K562 (cell line): ENCODE measurements around the gene SCN1A. TPM values are rescaled to one million over a fixed set of nuclear protein-coding genes. Genes with fewer than 3 reads are reported as not detected.

ENCODE experiments used
- ATAC-seq: fragments of 200-7000 bp; cut with Tn5 transposase; 3 replicates; pipeline ENCODE4 v1.9.1; 2020; ENCODE audit warnings: moderate library complexity
- BruUV-seq: library from RNA; stranded (reverse); fragments of 400-500 nt; replicated peaks from 2 replicates; lab custom pipeline; 2021; lab: Mats Ljungman, UMichigan
- CTCF ChIA-PET: fragments of 300-600 bp; formaldehyde crosslinking; extraction: SDS; loops from one replicate; lab custom pipeline; 2021; ENCODE audit warnings: low intra/inter-chr PET ratio; lab: Yijun Ruan, JAX
- POLR2A ChIA-PET: fragments of 300-600, 350-650 bp; sonication (Branson Sonifier 250); formaldehyde crosslinking; extraction: SDS; loops from one replicate; lab custom pipeline; 2021; ENCODE audit warnings: antibody characterized with exemption, inconsistent platforms; lab: Yijun Ruan, JAX
- DNase-seq, 4 experiments: peaks; one replicate each; pipeline versions ENCODE4 v3.0.0 to v3.0.0-alpha.2; 2011 to 2018; ENCODE audit warnings: low spot score in 3 of 4, mixed read lengths in 3 of 4; ENCODE audit errors: extremely low read depth in 1 of 4
- FAIRE-seq: peaks from 2 replicates; lab custom pipeline; 2011; peaks lifted over from hg19 to GRCh38; lab: Jason Lieb, UNC
- H2AFZ ChIP-seq: 2 replicates; pipeline ENCODE4 v1.6.0; 2011; ENCODE audit warnings: low read depth, low read length, control low read depth, inconsistent platforms
- H3K27ac ChIP-seq: fragments of 200-600 bp; 3 replicates; pipeline ENCODE4 v1.8.0; 2011; ENCODE audit warnings: low read depth, mild to moderate bottlenecking, control low read depth, inconsistent platforms, low read length, moderate library complexity, mixed read lengths; ENCODE audit errors: extremely low read depth
- H3K27me3 ChIP-seq, 2 experiments: fragments of 300-600 bp in 1 of 2; 2 replicates in 1 of 2; 3 replicates in 1 of 2; pipeline versions ENCODE4 v1.6.0 to v1.8.0; 2011; ENCODE audit warnings: inconsistent platforms in 2 of 2, low read length in 2 of 2, mild to moderate bottlenecking in 1 of 2, mixed read lengths in 1 of 2, moderate library complexity in 1 of 2; ENCODE audit not compliant: control insufficient read depth in 2 of 2, insufficient read depth in 2 of 2
- H3K36me3 ChIP-seq: fragments of 300-600 bp; 3 replicates; pipeline ENCODE4 v1.8.0; 2011; ENCODE audit warnings: mild to moderate bottlenecking, low read length, inconsistent platforms; ENCODE audit not compliant: control insufficient read depth, insufficient read depth
- H3K4me1 ChIP-seq, 2 experiments: fragments of 200-600 bp in 1 of 2; replicated peaks in 1 of 2; 2 replicates in 1 of 2; 3 replicates in 1 of 2; pipeline versions ENCODE4 v1.5.1 to v1.8.0; 2011; ENCODE audit warnings: inconsistent platforms in 2 of 2, low read length in 2 of 2, mild to moderate bottlenecking in 1 of 2, mixed read lengths in 1 of 2, moderate library complexity in 1 of 2; ENCODE audit not compliant: control insufficient read depth in 2 of 2, insufficient read depth in 2 of 2
- H3K4me2 ChIP-seq: 2 replicates; pipeline ENCODE4 v1.6.1; 2011; ENCODE audit warnings: low read length, control low read depth, inconsistent platforms, mixed read lengths; ENCODE audit not compliant: insufficient read depth
- H3K4me3 ChIP-seq: fragments of 200-600 bp; sonication (generic), shearing (Covaris generic); 2 replicates; pipeline ENCODE4 v1.5.1; 2016; ENCODE audit warnings: control low read depth, inconsistent platforms
- H3K79me2 ChIP-seq: fragments of 200-600 bp; 3 replicates; pipeline ENCODE4 v1.8.0; 2011; ENCODE audit warnings: low read length, inconsistent platforms; ENCODE audit not compliant: control insufficient read depth, insufficient read depth
- H3K9ac ChIP-seq, 2 experiments: 2 replicates each; pipeline versions ENCODE4 v1.6.0 to v1.6.1; 2011; ENCODE audit warnings: low read depth in 2 of 2, low read length in 2 of 2, control low read depth in 1 of 2, inconsistent platforms in 1 of 2, mild to moderate bottlenecking in 1 of 2, mixed read lengths in 1 of 2; ENCODE audit not compliant: insufficient read depth in 1 of 2
- H3K9me1 ChIP-seq: one replicate; pipeline ENCODE4 v1.6.0; 2011; ENCODE audit warnings: inconsistent platforms, mild to moderate bottlenecking, low read length, moderate library complexity; ENCODE audit not compliant: control insufficient read depth, insufficient read depth
- H3K9me3 ChIP-seq: replicated peaks from 2 replicates; pipeline ENCODE4 v1.5.1; 2011; ENCODE audit warnings: low read depth, low read length, inconsistent platforms; ENCODE audit not compliant: control insufficient read depth, insufficient read depth
- H4K20me1 ChIP-seq: replicated peaks from 2 replicates; pipeline ENCODE4 v1.6.1; 2011; ENCODE audit warnings: low read length, inconsistent platforms, mixed read lengths; ENCODE audit not compliant: control insufficient read depth, insufficient read depth
- C11orf30 ChIP-seq: fragments of 450-650 bp; IDR thresholded peaks from 2 replicates; pipeline ENCODE4 v1.6.1; 2016; ENCODE audit warnings: low read depth, mild to moderate bottlenecking
- CEBPB ChIP-seq: fragments of 450-650 bp; IDR thresholded peaks from 2 replicates; pipeline ENCODE4 v1.6.1; 2016; ENCODE audit warnings: missing genetic modification characterization, missing compliant biosample characterization
- CEBPG ChIP-seq, 3 experiments: fragments of 200-800 bp in 1 of 3; sonication (Bioruptor generic) in 1 of 3; sonication (generic) in 1 of 3; formaldehyde crosslinking in 1 of 3; IDR thresholded peaks in 2 of 3; conservative IDR thresholded peaks in 1 of 3; 2 replicates each; pipeline versions ENCODE4 v1.6.1 to v1.8.0; 2016 to 2022; ENCODE audit warnings: missing compliant biosample characterization in 2 of 3, missing genetic modification characterization in 2 of 3, mild to moderate bottlenecking in 1 of 3, missing genetic modification reagents in 1 of 3
- DDX20 ChIP-seq: fragments of 450-650 bp; IDR thresholded peaks from 2 replicates; pipeline ENCODE4 v1.6.1; 2016; ENCODE audit warnings: missing genetic modification characterization, low read depth, mild to moderate bottlenecking, missing compliant biosample characterization, moderate library complexity
- ERF ChIP-seq: fragments of 450-650 bp; formaldehyde crosslinking; IDR thresholded peaks from 2 replicates; pipeline ENCODE4 v1.4.0; 2020; ENCODE audit warnings: mild to moderate bottlenecking, mixed read lengths
- MAFF ChIP-seq: IDR thresholded peaks from 2 replicates; pipeline ENCODE4 v1.6.1; 2012; ENCODE audit warnings: low read length, improper control_type of control experiment
- ZNF316 ChIP-seq: fragments of 450-650 bp; IDR thresholded peaks from 2 replicates; pipeline ENCODE4 v1.6.1; 2016
- WGBS: fragments of 100-300 bp; shearing (Covaris generic); methylation state at CpG from one replicate; pipeline ENCODE4 v1.1.6; 2016; ENCODE audit warnings: low coverage, mixed read lengths; ENCODE audit not compliant: insufficient coverage; ENCODE audit errors: missing lambda C conversion rate; 5-methylcytosine and 5-hydroxymethylcytosine counted together
- in situ Hi-C: fragments of 300-500 bp; cut with MboI; formaldehyde crosslinking; loops from 4 replicates; pipeline ENCODE4 v1.15.0; 2018; ENCODE audit warnings: inconsistent platforms, mixed read lengths
- intact Hi-C: fragments of 100-400 bp; cut with micrococcal nuclease; formaldehyde crosslinking; loops from 2 replicates; pipeline ENCODE4 v1.14.2; 2022
- polyA plus RNA-seq, 8 experiments: library from polyadenylated mRNA; depleted of rRNA in 4 of 8; stranded (reverse) in 5 of 8; unstranded in 3 of 8; fragments of >200 nt; fragmentation: Nextera tagmentation in 2 of 8; fragmentation: Illumina TruSeq in 1 of 8; extraction: Ambion mirVana in 2 of 8; extraction: Trizol in 1 of 8; gene quantifications; 2 replicates each; pipeline versions ENCODE4 v1.2.1 to v1.2.3, GENCODE V29; 2011 to 2014; ENCODE audit warnings: inconsistent platforms in 1 of 8, missing spikeins in 1 of 8
- total RNA-seq, 7 experiments: library from RNA; depleted of rRNA in 6 of 7; stranded (reverse); fragments of >200 nt in 6 of 7; fragmentation: Illumina TruSeq in 2 of 7; extraction: Trizol in 2 of 7; gene quantifications; 2 replicates each; pipeline versions ENCODE4 v1.2.1 to v1.2.3, GENCODE V29; 2011 to 2021; ENCODE audit warnings: low replicate concordance in 1 of 7
- TF ChIP-seq, protein P1 (sequence below), 3 experiments: fragments of 200-800 bp in 1 of 3; sonication (Bioruptor generic) in 1 of 3; sonication (generic) in 1 of 3; formaldehyde crosslinking in 1 of 3; IDR thresholded peaks; 2 replicates each; pipeline versions ENCODE4 v1.6.1 to v1.8.0; 2016 to 2022; ENCODE audit warnings: mild to moderate bottlenecking in 2 of 3, missing compliant biosample characterization in 2 of 3, missing genetic modification characterization in 2 of 3, missing genetic modification reagents in 1 of 3

SCN1A gene
- total and polyA plus RNA-seq, 9 of the 15 experiments (the other 6 are each of a cell fraction or from before 2014, with no cell fraction given), result not detected

DNA sequence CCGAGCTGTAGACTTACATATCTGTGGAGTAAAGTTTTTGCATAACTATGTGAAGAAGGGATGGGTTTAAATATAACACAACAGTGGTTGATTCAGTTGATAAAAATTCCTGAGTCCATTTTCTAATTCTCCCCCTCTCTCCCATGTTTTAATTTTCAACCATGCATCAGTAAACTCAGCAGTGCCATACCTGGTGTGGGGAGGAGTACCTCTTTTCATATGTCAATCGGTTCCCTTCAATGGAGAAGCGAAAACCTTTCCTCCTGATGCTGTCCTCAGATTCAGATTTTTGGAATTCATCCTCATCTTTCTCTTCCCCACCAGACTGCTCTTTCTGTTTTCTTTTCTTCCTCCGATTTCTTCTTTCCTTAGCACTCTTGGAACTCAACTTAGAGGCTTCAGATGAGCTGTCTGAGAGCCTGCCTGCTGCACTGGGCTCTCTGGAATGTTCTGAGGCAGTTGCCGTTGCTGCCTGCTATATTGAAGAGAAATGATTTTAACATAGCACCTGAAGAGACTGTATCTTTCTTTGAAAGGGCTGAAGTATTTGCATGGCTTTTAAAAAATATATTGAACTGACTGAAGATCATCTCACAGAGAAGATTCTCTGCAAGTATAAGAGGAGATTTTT lies 82.9 kb downstream of the SCN1A start:
- CTCF ChIA-PET, result no interaction called here
- intact Hi-C loops (no loop called here), in situ Hi-C loops (no loop called here)
- DNase-seq (no peak), ATAC-seq (no peak), FAIRE-seq (no peak)
- H2AFZ ChIP-seq, result no peak overlapping the region
- H3K9ac ChIP-seq, result no peak overlapping the region
- WGBS, result 0% methylated on average over 5 of the region's 5 CpGs
- no peak overlapping the region for H3K4me3 ChIP-seq
- no peak overlapping the region for H3K27ac ChIP-seq
- H3K9me1 ChIP-seq, result no peaks in the 10 kb centered on the region
- H3K79me2 ChIP-seq, result no peaks in the 10 kb centered on the region
- H3K36me3 ChIP-seq, result no peaks in the 10 kb centered on the region
- no peaks in the 10 kb centered on the region for H3K27me3 ChIP-seq
- H4K20me1 ChIP-seq, result no peaks in the 10 kb centered on the region
- H3K4me1 ChIP-seq, result no peaks in the 10 kb centered on the region
- TF ChIP-seq, protein P1, sequence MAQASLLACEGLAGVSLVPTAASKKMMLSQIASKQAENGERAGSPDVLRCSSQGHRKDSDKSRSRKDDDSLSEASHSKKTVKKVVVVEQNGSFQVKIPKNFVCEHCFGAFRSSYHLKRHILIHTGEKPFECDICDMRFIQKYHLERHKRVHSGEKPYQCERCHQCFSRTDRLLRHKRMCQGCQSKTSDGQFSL (CRISPR knock-in tag; IDR thresholded peaks at IDR 0.05), result no peak
- TF ChIP-seq, protein P1 (tag; IDR thresholded peaks at IDR 0.05), result no peak
- no peaks in the 10 kb centered on the region for H3K9me3 ChIP-seq
- H3K4me2 ChIP-seq, result no peak overlapping the region
- BruUV-seq, result no TSS peak
- POLR2A ChIA-PET, result no interaction called here

DNA sequence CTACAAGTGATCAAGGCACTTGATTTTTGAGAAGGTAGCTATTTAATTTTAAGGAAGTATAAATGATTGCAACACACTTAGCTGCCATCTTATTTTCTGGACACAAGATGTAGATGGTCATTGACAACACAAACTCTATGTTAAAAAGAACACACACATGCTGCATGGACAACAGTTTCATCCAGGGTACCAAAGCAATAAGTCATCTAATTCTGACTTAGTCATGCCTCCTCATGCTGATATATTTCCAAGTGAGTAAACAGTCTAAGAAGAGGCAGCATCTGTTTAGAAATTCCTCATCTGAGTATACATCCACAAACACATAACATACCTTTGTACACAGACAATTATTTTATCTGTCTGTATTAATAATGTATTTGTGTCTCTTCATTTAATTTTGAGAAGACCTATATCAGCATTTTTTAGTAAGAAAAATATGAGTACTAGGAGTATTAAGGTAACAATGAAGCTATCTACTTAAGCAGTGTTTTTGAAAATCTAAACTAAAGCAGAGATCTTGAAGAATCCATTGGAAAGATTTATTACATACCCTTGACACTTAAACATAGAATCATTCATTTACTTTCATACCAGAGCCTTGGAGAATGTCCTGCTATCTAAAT lies 84.9 kb downstream of the SCN1A start:
- TF ChIP-seq MAFF (peak; percentile 13; the same call in 1 of the 2 replicates), DDX20 (tag) (no peak), CEBPG (CRISPR knock-in tag; IDR thresholded peaks at IDR 0.05) (no peak), CEBPG (tag; conservative IDR thresholded peaks at IDR 0.05 in 1 of 2, IDR thresholded peaks at IDR 0.05 in 1 of 2) (0 out of 4 replicates have a peak, but pooled peaks of 1 of the 2 experiments have one; percentile 28), ERF (no peak), ZNF316 (peak; percentile 62), C11orf30 (peak; percentile 46; the same call in 1 of the 2 replicates), CEBPB (tag) (peak; percentile 42; the same call in 1 of the 2 replicates)
- Histone ChIP-seq H3K9me1 (no peaks in the 10 kb centered on the region), H3K4me2 (no peak overlapping the region), H3K9me3 (no peaks in the 10 kb centered on the region), H3K9ac (no peak overlapping the region), H3K36me3 (no peaks in the 10 kb centered on the region), H3K27me3 (no peaks in the 10 kb centered on the region), H4K20me1 (no peaks in the 10 kb centered on the region), H3K4me1 (no peaks in the 10 kb centered on the region), H3K4me3 (no peak overlapping the region), H3K27ac (no peak overlapping the region), H3K79me2 (no peaks in the 10 kb centered on the region), H2AFZ (no peak overlapping the region)
- ChIA-PET POLR2A (interaction anchor here (1.2 kb wide), 1 partner anchor 12 kb away, joined by 4 read pairs; no protein-coding TSS in a partner anchor), CTCF (no interaction called here)
- BruUV-seq, result no TSS peak
- FAIRE-seq (no peak), DNase-seq (no peak), ATAC-seq (no peak)
- in situ Hi-C loops, result no loop called here
- intact Hi-C loops, result no loop called here
